ENCODE results near the gene MIP. TPM values are rescaled to one million over a fixed set of nuclear protein-coding genes. Genes with fewer than 3 reads are reported as not detected.

Gene MIP
- total and polyA plus RNA-seq, 2 of the 4 experiments (the other 2 are of a cell fraction): not detected

DNA sequence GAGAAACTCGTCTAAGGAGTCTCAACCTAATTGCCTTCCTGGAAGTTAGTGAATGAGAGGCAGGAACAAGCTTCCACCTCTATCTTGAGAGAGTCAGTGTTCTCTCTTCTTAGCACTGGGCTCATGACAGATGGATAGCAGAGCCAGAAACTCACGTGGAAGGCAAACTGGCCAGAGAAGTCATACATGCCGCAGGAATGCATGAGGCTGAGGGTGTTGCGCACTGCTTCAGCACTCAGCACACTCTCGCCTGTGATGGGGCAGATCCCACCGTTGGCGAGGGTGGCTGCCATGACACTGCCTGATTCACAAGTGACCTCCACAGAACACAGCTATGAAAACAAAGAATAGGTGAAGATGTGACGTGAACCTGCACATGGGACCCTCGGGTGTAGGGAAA lies 19.9 kb upstream of the MIP start:
- 75% methylated on average over 2 of the region's 9 CpGs; no CpG with 5 or more reads in 1 of the 2 experiments for WGBS, 2 experiments (ENCODE audit: extremely low coverage in 2 of 2, insufficient read length in 1 of 2)
- BruUV-seq (replicated peaks): no TSS peak

More for the DNA sequence above, 19.9 kb upstream of the MIP start:
- H2AFZ ChIP-seq (replicated peaks; ENCODE audit: low read length, poor library complexity): no peak overlapping the region
- ChIA-PET CTCF (no interaction called here), POLR2A (ENCODE audit: unreplicated experiment) (no interaction called here)
- H4K8ac ChIP-seq (ENCODE audit: low read depth in 2 of 2, low read length in 2 of 2): no peak overlapping the region
- no peak overlapping the region for H2AK5ac ChIP-seq (ENCODE audit: low read depth, low read length)
- H3K79me1 ChIP-seq (ENCODE audit: low read depth in 1 of 2, low read length in 2 of 2): peaks cover 22 to 55% of the 10 kb centered on the region in 2 experiments
- no peak overlapping the region for H4K5ac ChIP-seq (ENCODE audit: low read depth, low read length)
- no peak overlapping the region for H3K23ac ChIP-seq (ENCODE audit: low read depth, low read length)
- H3K36me3 ChIP-seq (ENCODE audit: control insufficient read depth, insufficient read depth, low read length): peaks cover 5% of the 10 kb centered on the region
- no peak overlapping the region for H2BK20ac ChIP-seq (ENCODE audit: low read depth, low read length)
- no peaks in the 10 kb centered on the region for H3K4me1 ChIP-seq (ENCODE audit: control insufficient read depth, insufficient read depth, low read length)
- intact Hi-C loops (cut with micrococcal nuclease): no loop called here
- H3K9me3 ChIP-seq (ENCODE audit: control insufficient read depth, insufficient read depth, low read length): no peaks in the 10 kb centered on the region
- dilution Hi-C loops (cut with HindIII; ENCODE audit: low sequenced_read_pairs, unreplicated experiment): no loop called here
- no peak overlapping the region for H3K4me2 ChIP-seq (ENCODE audit: low read depth, low read length)
- H3K9me1 ChIP-seq (ENCODE audit: insufficient read depth, low read length): peaks cover 19% of the 10 kb centered on the region; the same call in 1 of the 2 replicates
- no peak overlapping the region for H3K4me3 ChIP-seq (ENCODE audit: insufficient read depth, low read depth, low read length)
- H2BK5ac ChIP-seq (ENCODE audit: low read depth, low read length, poor library complexity, severe bottlenecking): no peak overlapping the region
- ATAC-seq (ENCODE audit: low read depth) (no peak), DNase-seq (no peak)
- no peak overlapping the region for H3K18ac ChIP-seq (ENCODE audit: low read depth, low read length)
- no peak overlapping the region for H3K9ac ChIP-seq (ENCODE audit: low read depth, low read length)
- no peaks in the 10 kb centered on the region for H3K27me3 ChIP-seq (ENCODE audit: control insufficient read depth, insufficient read depth, low read length)
- no peak overlapping the region for H3K56ac ChIP-seq (ENCODE audit: extremely low read depth, insufficient read depth, low read length)
- H4K20me1 ChIP-seq (ENCODE audit: insufficient read depth, low read length): no peaks in the 10 kb centered on the region
- no peak overlapping the region for H4K91ac ChIP-seq (ENCODE audit: insufficient read depth, low read depth, low read length)
- H3K27ac ChIP-seq (ENCODE audit: insufficient read depth, low read length): no peak overlapping the region
- no peak overlapping the region for H2BK120ac ChIP-seq (ENCODE audit: low read depth, low read length)
- H3K14ac ChIP-seq (replicated peaks; ENCODE audit: low read depth, low read length): no peak overlapping the region
- TF ChIP-seq SMC3 (IDR thresholded peaks at IDR 0.05; ENCODE audit: low read depth, low read length) (no peak), RFX5 (IDR thresholded peaks at IDR 0.05; ENCODE audit: low read depth, low read length) (no peak), FOS (IDR thresholded peaks at IDR 0.05; ENCODE audit: low read depth, low read length) (no peak)
- TF ChIP-seq, protein P1, sequence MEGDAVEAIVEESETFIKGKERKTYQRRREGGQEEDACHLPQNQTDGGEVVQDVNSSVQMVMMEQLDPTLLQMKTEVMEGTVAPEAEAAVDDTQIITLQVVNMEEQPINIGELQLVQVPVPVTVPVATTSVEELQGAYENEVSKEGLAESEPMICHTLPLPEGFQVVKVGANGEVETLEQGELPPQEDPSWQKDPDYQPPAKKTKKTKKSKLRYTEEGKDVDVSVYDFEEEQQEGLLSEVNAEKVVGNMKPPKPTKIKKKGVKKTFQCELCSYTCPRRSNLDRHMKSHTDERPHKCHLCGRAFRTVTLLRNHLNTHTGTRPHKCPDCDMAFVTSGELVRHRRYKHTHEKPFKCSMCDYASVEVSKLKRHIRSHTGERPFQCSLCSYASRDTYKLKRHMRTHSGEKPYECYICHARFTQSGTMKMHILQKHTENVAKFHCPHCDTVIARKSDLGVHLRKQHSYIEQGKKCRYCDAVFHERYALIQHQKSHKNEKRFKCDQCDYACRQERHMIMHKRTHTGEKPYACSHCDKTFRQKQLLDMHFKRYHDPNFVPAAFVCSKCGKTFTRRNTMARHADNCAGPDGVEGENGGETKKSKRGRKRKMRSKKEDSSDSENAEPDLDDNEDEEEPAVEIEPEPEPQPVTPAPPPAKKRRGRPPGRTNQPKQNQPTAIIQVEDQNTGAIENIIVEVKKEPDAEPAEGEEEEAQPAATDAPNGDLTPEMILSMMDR (conservative IDR thresholded peaks at IDR 0.05; ENCODE audit: low read depth, low read length): no peak
- no peak overlapping the region for H2BK15ac ChIP-seq (ENCODE audit: low read depth, low read length)
- no peak overlapping the region for H2AK9ac ChIP-seq (replicated peaks; ENCODE audit: low read depth, low read length, poor library complexity)
- no peak overlapping the region for H3K4ac ChIP-seq (ENCODE audit: low read depth, low read length)
- in situ Hi-C loops (cut with MboI; ENCODE audit: low sequenced_read_pairs): no loop called here
